Karpas-422 (cell line): ENCODE results near the gene SYNGR2. TPM values are rescaled to one million over a fixed set of nuclear protein-coding genes. Genes with fewer than 3 reads are reported as not detected.

Source experiments
- DNase-seq: peaks from one replicate; pipeline ENCODE4 v3.0.0-alpha.2; 2015
- H2AFZ ChIP-seq: fragments of 200-600 bp; sonication (generic); 2 replicates; pipeline ENCODE4 v1.6.1; 2014; ENCODE audit warnings: antibody characterized with exemption, low read length, mixed read lengths
- H3K27ac ChIP-seq: fragments of 200-600 bp; sonication (generic); 2 replicates; pipeline ENCODE4 v1.5.1; 2014; ENCODE audit warnings: mild to moderate bottlenecking, low read length, moderate library complexity
- H3K27me3 ChIP-seq: fragments of 200-600 bp; sonication (generic); 2 replicates; pipeline ENCODE4 v1.6.1; 2014; ENCODE audit warnings: low read length, mixed read lengths
- H3K36me3 ChIP-seq: fragments of 200-600 bp; sonication (generic); 2 replicates; pipeline ENCODE4 v1.6.1; 2014; ENCODE audit warnings: low read length, mixed read lengths; ENCODE audit not compliant: insufficient read depth
- H3K4me1 ChIP-seq: fragments of 200-600 bp; sonication (generic); 2 replicates; pipeline ENCODE4 v1.6.1; 2014; ENCODE audit warnings: mild to moderate bottlenecking, low read length, mixed read lengths
- H3K4me2 ChIP-seq: fragments of 200-600 bp; sonication (generic); 2 replicates; pipeline ENCODE4 v1.6.1; 2014; ENCODE audit warnings: low read length, low read depth, mild to moderate bottlenecking; ENCODE audit not compliant: poor library complexity, severe bottlenecking
- H3K4me3 ChIP-seq: fragments of 200-600 bp; sonication (generic); 2 replicates; pipeline ENCODE4 v1.5.1; 2014; ENCODE audit warnings: mild to moderate bottlenecking, antibody characterized with exemption, low read length, mixed read lengths
- H3K79me2 ChIP-seq: fragments of 200-600 bp; sonication (generic); 2 replicates; pipeline ENCODE4 v1.6.1; 2014; ENCODE audit warnings: mild to moderate bottlenecking, low read length, mixed read lengths
- H3K9ac ChIP-seq: fragments of 200-600 bp; sonication (generic); 2 replicates; pipeline ENCODE4 v1.6.0; 2014; ENCODE audit warnings: low read length
- H3K9me2 ChIP-seq: fragments of 200-600 bp; sonication (generic), shearing (Covaris generic); replicated peaks from 2 replicates; pipeline ENCODE4 v1.6.0; 2014; ENCODE audit warnings: mild to moderate bottlenecking, low read length, moderate library complexity; ENCODE audit not compliant: insufficient read depth
- H3K9me3 ChIP-seq: fragments of 300-700, 200-600 bp; sonication (generic); 2 replicates; pipeline ENCODE4 v1.6.1; 2014; ENCODE audit warnings: low read length, mixed read lengths
- H4K20me1 ChIP-seq: fragments of 200-600 bp; sonication (generic); 2 replicates; pipeline ENCODE4 v1.6.1; 2014; ENCODE audit warnings: mild to moderate bottlenecking, antibody characterized with exemption, low read length, low read depth; ENCODE audit not compliant: insufficient read depth
- total RNA-seq: library from RNA; depleted of rRNA; stranded (reverse); fragments of >200 nt; shearing (Covaris generic); gene quantifications from 2 replicates; pipeline ENCODE4 v1.2.3, GENCODE V29; 2014; ENCODE audit warnings: low replicate concordance

Gene SYNGR2
- total RNA-seq, 1 experiment from 2014 or later, result 31.9 TPM

GRCh38 chr17:78127888-78128550, 40.4 kb upstream of the SYNGR2 start:
- H2AFZ ChIP-seq, result no peak overlapping the region
- peaks cover 10% of the 10 kb centered on the region for H3K36me3 ChIP-seq
- peak; percentile 78 for DNase-seq

GRCh38 chr17:78128551-78129350, 39.6 kb upstream of the SYNGR2 start, which contains the start of gene TMC6:
Gene TMC6 (minus strand): TSS chr17:78128755. CDS start chr17:78126832, 1,923 bp downstream.
- DNase-seq, result peak; percentile 94
- H4K20me1 ChIP-seq, result no peaks in the 10 kb centered on the region
- H3K27ac ChIP-seq, result peak within 1 kb of the TSS; percentile 94
- no peaks in the 10 kb centered on the region for H3K9me2 ChIP-seq
- H3K36me3 ChIP-seq, result peaks cover 7% of the 10 kb centered on the region
- H3K27me3 ChIP-seq, result no peaks in the 10 kb centered on the region
- peak within 1 kb of the TSS; percentile 96 for H3K9ac ChIP-seq
- H3K4me2 ChIP-seq, result peak within 1 kb of the TSS; percentile 98
- H3K4me3 ChIP-seq, result peak within 1 kb of the TSS; percentile 88
- H3K79me2 ChIP-seq, result peaks cover 49% of the 10 kb centered on the region
- peaks cover 83% of the 10 kb centered on the region for H3K4me1 ChIP-seq
- no peak within 1 kb of the TSS for H2AFZ ChIP-seq
- no peaks in the 10 kb centered on the region for H3K9me3 ChIP-seq

More at GRCh38 chr17:78127888-78128550, 40.4 kb upstream of the SYNGR2 start:
- H3K9me3 ChIP-seq, result no peaks in the 10 kb centered on the region
- peak overlapping the region; percentile 96 for H3K9ac ChIP-seq
- H3K27ac ChIP-seq, result peak overlapping the region; percentile 92
- peak overlapping the region; percentile 88 for H3K4me3 ChIP-seq
- no peaks in the 10 kb centered on the region for H3K27me3 ChIP-seq
- H3K4me1 ChIP-seq, result peaks cover 80% of the 10 kb centered on the region
- peaks cover 52% of the 10 kb centered on the region for H3K79me2 ChIP-seq
- peaks cover 3% of the 10 kb centered on the region; the same call in 1 of the 2 replicates for H4K20me1 ChIP-seq
- peak overlapping the region; percentile 98 for H3K4me2 ChIP-seq
- H3K9me2 ChIP-seq, result no peaks in the 10 kb centered on the region

GRCh38 chr17:78129351-78130089, 38.9 kb upstream of the SYNGR2 start:
- peak; percentile 79 for DNase-seq
- Histone ChIP-seq H3K79me2 (peaks cover 45% of the 10 kb centered on the region), H3K4me3 (peak overlapping the region; percentile 88), H3K4me1 (peaks cover 81% of the 10 kb centered on the region), H3K9ac (peak overlapping the region; percentile 95), H3K27ac (peak overlapping the region; percentile 94), H3K36me3 (peaks cover 8% of the 10 kb centered on the region), H3K4me2 (peak overlapping the region; percentile 98), H4K20me1 (no peaks in the 10 kb centered on the region), H3K9me2 (no peaks in the 10 kb centered on the region), H3K9me3 (no peaks in the 10 kb centered on the region), H2AFZ (no peak overlapping the region), H3K27me3 (no peaks in the 10 kb centered on the region)

- Histone ChIP-seq H2AFZ (no peak overlapping the region), H3K36me3 (peaks cover 13% of the 10 kb centered on the region), H3K4me2 (peak overlapping the region; percentile 98), H3K79me2 (peaks cover 45% of the 10 kb centered on the region), H3K9me2 (no peaks in the 10 kb centered on the region), H3K4me1 (peaks cover 75% of the 10 kb centered on the region), H4K20me1 (no peaks in the 10 kb centered on the region), H3K9ac (peak overlapping the region; percentile 95), H3K27me3 (no peaks in the 10 kb centered on the region), H3K27ac (peak overlapping the region; percentile 94), H3K4me3 (peak overlapping the region; percentile 88), H3K9me3 (no peaks in the 10 kb centered on the region)
- DNase-seq, result peak; percentile 70
Measured at GRCh38 chr17:78130090-78130436, 38.3 kb upstream of the SYNGR2 start.

GRCh38 chr17:78130437-78131101, 37.8 kb upstream of the SYNGR2 start, which contains the start of gene TMC8:
Gene TMC8 (plus strand): TSS chr17:78130771. CDS start chr17:78131589, 818 bp downstream.
- H3K4me3 ChIP-seq, result peak within 1 kb of the TSS; percentile 88
- peak within 1 kb of the TSS; percentile 98 for H3K4me2 ChIP-seq
- H2AFZ ChIP-seq, result no peak within 1 kb of the TSS
- peaks cover 18% of the 10 kb centered on the region for H3K36me3 ChIP-seq
- no peaks in the 10 kb centered on the region for H4K20me1 ChIP-seq
- H3K9ac ChIP-seq, result peak within 1 kb of the TSS; percentile 95
- peak within 1 kb of the TSS; percentile 94 for H3K27ac ChIP-seq
- peak; percentile 95 for DNase-seq
- H3K9me2 ChIP-seq, result no peaks in the 10 kb centered on the region
- peaks cover 42% of the 10 kb centered on the region for H3K79me2 ChIP-seq
- H3K27me3 ChIP-seq, result no peaks in the 10 kb centered on the region
- no peaks in the 10 kb centered on the region for H3K9me3 ChIP-seq
- peaks cover 70% of the 10 kb centered on the region for H3K4me1 ChIP-seq

GRCh38 chr17:78131172-78132083, 37.0 kb upstream of the SYNGR2 start:
- H3K27ac ChIP-seq, result peak overlapping the region; percentile 94
- no peaks in the 10 kb centered on the region for H3K27me3 ChIP-seq
- H3K36me3 ChIP-seq, result peaks cover 22% of the 10 kb centered on the region
- peak overlapping the region; percentile 98 for H3K4me2 ChIP-seq
- no peaks in the 10 kb centered on the region for H4K20me1 ChIP-seq
- H2AFZ ChIP-seq, result no peak overlapping the region
- DNase-seq, result peak; percentile 86
- H3K4me3 ChIP-seq, result peak overlapping the region; percentile 88
- H3K4me1 ChIP-seq, result peaks cover 69% of the 10 kb centered on the region
- H3K79me2 ChIP-seq, result peaks cover 34% of the 10 kb centered on the region
- H3K9me2 ChIP-seq, result no peaks in the 10 kb centered on the region
- H3K9ac ChIP-seq, result peak overlapping the region; percentile 95
- H3K9me3 ChIP-seq, result no peaks in the 10 kb centered on the region

GRCh38 chr17:78132084-78132676, 36.2 kb upstream of the SYNGR2 start:
- Histone ChIP-seq H3K4me2 (peak overlapping the region; percentile 98), H3K9me3 (no peaks in the 10 kb centered on the region), H3K4me1 (peaks cover 69% of the 10 kb centered on the region), H3K9me2 (no peaks in the 10 kb centered on the region), H3K79me2 (peaks cover 26% of the 10 kb centered on the region), H3K27me3 (no peaks in the 10 kb centered on the region), H3K27ac (peak overlapping the region; percentile 94), H3K9ac (peak overlapping the region; percentile 95), H4K20me1 (no peaks in the 10 kb centered on the region), H2AFZ (no peak overlapping the region), H3K36me3 (peaks cover 22% of the 10 kb centered on the region), H3K4me3 (peak overlapping the region; percentile 88)
- peak; percentile 93 for DNase-seq
